GM21447 (cell line): Measurements from ENCODE around the gene CNNM2.

ENCODE experiments used
- ATAC-seq: cut with Tn5 transposase; IDR thresholded peaks from one replicate; pipeline ENCODE4 v1.9.1; 2021; ENCODE audit not compliant: unreplicated experiment

CNNM2 gene

GRCh38 chr10:102917962-102918816, at the start of gene CNNM2:
TSS of gene CNNM2 (plus strand) at chr10:102918294. CDS start at chr10:102918481, 187 bp downstream.
- peak; percentile 89 for ATAC-seq

- ATAC-seq, result no peak
Measured at GRCh38 chr10:102868911-102869257, 49.2 kb upstream of the CNNM2 start.

GRCh38 chr10:102869258-102870198, 48.6 kb upstream of the CNNM2 start, which contains the start of gene AS3MT:
TSS of gene AS3MT (plus strand) at chr10:102869470. CDS start at chr10:102869593, 123 bp downstream.
- ATAC-seq, result no peak

- no peak for ATAC-seq
Measured at GRCh38 chr10:102870221-102870620, 47.9 kb upstream of the CNNM2 start.

GRCh38 chr10:102872163-102872562, 45.9 kb upstream of the CNNM2 start:
- ATAC-seq, result no peak

- ATAC-seq, result no peak
Measured at GRCh38 chr10:102876747-102877153, 41.3 kb upstream of the CNNM2 start.

- ATAC-seq, result no peak
Measured at GRCh38 chr10:102878629-102879028, 39.5 kb upstream of the CNNM2 start.

- ATAC-seq, result no peak
Measured at GRCh38 chr10:102880256-102880655, 37.8 kb upstream of the CNNM2 start.

GRCh38 chr10:102888048-102888447, 30.0 kb upstream of the CNNM2 start:
- no peak for ATAC-seq

GRCh38 chr10:102894466-102895213, 23.5 kb upstream of the CNNM2 start:
- no peak for ATAC-seq

GRCh38 chr10:102900006-102900405, 18.1 kb upstream of the CNNM2 start:
- no peak for ATAC-seq

- ATAC-seq, result no peak
Measured at GRCh38 chr10:102904346-102904745, 13.7 kb upstream of the CNNM2 start.

GRCh38 chr10:102906507-102906906, 11.6 kb upstream of the CNNM2 start:
- ATAC-seq, result no peak

- no peak for ATAC-seq
Measured at GRCh38 chr10:102914781-102915180, 3.3 kb upstream of the CNNM2 start.

GRCh38 chr10:102916173-102916572, 1.9 kb upstream of the CNNM2 start:
- ATAC-seq, result no peak

GRCh38 chr10:102917314-102917961, 656 bp upstream of the CNNM2 start:
- peak; percentile 35 for ATAC-seq

- ATAC-seq, result no peak
Measured at GRCh38 chr10:102918817-102919245, 737 bp downstream of the CNNM2 start.

GRCh38 chr10:102919246-102919959, 1.3 kb downstream of the CNNM2 start:
- ATAC-seq, result no peak

GRCh38 chr10:102919992-102920739, 2.1 kb downstream of the CNNM2 start:
- ATAC-seq, result no peak
